HG02943 (cell line): ENCODE results near the gene MYL11.
"Not testable (repeated sequence)": the region's sequence is repeated elsewhere in the genome, so short reads cannot be mapped to it uniquely, and the experiment has no call there.

Experiments used
- ATAC-seq: cut with Tn5 transposase; IDR thresholded peaks from one replicate; pipeline ENCODE4 v1.9.1; 2021; ENCODE audit warnings: mild to moderate bottlenecking, low read depth, moderate library complexity; ENCODE audit not compliant: unreplicated experiment

MYL11 gene

DNA sequence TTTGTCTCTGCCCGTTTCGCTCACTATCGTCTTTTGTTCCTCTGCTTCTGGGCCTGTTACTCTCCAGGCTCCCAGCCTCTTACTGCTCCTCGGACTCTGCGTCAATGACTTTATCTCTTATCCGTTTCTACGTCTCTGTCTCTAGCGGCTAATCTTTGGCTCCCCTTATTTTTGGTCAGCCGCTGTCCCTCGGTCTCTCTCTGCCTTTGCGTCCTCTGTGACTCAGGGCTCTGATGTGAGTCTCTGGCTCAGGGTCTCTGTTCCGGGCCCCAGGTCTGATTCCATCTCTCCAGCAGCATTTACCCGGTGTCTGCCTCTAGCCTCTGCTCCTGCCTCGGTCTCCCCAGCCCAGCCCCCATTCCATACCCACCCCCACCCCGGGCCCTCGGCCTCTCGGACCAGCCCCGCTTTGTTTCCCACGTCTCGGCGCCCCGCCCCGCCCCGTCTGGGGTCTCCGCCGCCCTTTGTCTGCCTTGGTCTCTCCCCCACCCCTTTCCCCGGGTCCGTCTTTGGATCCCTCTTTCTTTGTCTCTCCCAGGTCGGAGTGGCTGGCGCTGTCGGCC is 20.1 kb downstream of the MYL11 start:
- no peak for ATAC-seq

GRCh38 chr16:30395155-30395991 is 20.8 kb downstream of the MYL11 start, which contains the start of gene ZNF48:
Gene ZNF48, plus strand, starts transcription at chr16:30395420. Its CDS starts 375 bp downstream, at chr16:30395795.
- no peak for ATAC-seq

GRCh38 chr16:30395992-30396585 is 21.5 kb downstream of the MYL11 start:
- ATAC-seq: no peak

GRCh38 chr16:30396627-30397026 is 22.0 kb downstream of the MYL11 start:
- not testable (repeated sequence) for ATAC-seq

- no peak for ATAC-seq
These were observed 22.5 kb downstream of the MYL11 start for GRCh38 chr16:30397056-30397455.

- ATAC-seq: no peak
These were observed 23.4 kb downstream of the MYL11 start for GRCh38 chr16:30397776-30398660.

DNA sequence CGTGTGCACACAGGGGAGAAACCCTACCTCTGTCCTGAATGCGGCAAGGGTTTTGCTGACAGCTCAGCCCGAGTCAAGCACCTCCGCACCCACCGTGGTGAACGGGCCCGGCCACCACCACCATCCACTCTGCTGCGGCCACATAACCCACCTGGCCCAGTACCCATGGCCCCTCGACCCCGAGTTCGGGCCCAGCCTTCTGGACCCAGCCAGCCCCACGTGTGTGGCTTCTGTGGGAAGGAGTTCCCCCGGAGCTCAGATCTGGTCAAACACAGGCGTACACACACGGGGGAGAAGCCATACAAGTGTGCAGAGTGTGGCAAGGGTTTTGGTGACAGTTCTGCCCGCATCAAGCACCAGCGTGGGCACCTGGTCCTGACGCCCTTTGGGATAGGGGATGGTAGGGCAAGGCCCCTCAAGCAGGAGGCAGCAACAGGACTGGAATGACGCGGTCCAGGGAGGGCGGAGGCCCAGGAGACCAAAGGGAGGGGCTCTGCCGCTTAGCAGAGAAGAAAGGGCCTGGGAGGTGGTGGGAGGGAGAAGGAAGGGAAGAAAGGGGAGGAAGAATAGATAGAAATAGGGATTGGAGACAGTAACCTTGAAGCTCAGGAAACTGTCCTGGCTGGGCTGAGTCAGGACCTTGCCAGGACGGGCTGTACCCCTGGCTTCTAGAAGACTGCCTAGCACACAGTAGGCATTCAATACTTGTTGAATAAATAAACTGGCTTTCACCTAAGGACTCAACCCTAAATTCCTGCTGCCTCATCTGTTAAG is 24.2 kb downstream of the MYL11 start:
- ATAC-seq: no peak

DNA sequence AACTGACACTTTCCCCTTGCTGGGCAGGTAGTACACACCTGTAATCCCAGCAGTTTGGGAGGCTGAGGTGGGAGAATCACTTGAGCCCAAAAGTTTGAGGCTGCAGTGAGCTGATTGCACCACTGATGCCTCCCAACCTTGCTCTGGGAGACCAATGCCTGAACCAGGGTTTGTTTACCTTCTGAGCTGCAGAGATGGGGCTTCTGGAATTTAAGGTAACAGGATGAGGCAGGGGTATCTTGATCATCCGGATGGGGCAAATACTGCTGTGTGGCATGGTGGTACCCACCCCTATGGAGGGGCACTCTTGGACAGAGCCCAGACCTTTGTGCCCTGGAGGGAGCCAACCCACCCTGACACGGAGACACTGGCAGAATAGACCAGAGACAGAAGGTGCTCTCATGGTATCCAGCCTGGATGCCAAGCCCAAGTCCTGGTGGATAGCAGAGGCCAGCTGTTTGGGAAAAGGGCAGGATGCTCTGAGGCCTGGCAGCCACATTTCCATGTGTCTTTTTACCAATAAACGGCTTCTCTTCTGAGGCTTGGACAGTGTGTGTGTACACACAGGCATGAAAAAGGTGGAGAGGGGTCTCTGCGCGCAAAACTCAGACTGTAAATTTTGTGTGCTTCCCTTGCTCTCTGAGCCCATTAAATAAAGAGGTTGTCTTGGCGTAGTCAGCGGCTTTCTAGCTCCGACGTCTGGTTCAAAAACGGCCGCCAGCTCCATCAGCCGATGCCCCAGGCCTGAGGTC is 25.0 kb downstream of the MYL11 start:
- no peak for ATAC-seq

- ATAC-seq: no peak
These were observed 27.3 kb downstream of the MYL11 start for GRCh38 chr16:30401768-30402425.

GRCh38 chr16:30406795-30407101 is 32.1 kb downstream of the MYL11 start:
- ATAC-seq: no peak

GRCh38 chr16:30407102-30407803 is 32.7 kb downstream of the MYL11 start, which contains the start of gene ZNF771:
Gene ZNF771, plus strand, starts transcription at chr16:30407606. Its CDS starts 448 bp downstream, at chr16:30408054.
- ATAC-seq: peak; percentile 60

DNA sequence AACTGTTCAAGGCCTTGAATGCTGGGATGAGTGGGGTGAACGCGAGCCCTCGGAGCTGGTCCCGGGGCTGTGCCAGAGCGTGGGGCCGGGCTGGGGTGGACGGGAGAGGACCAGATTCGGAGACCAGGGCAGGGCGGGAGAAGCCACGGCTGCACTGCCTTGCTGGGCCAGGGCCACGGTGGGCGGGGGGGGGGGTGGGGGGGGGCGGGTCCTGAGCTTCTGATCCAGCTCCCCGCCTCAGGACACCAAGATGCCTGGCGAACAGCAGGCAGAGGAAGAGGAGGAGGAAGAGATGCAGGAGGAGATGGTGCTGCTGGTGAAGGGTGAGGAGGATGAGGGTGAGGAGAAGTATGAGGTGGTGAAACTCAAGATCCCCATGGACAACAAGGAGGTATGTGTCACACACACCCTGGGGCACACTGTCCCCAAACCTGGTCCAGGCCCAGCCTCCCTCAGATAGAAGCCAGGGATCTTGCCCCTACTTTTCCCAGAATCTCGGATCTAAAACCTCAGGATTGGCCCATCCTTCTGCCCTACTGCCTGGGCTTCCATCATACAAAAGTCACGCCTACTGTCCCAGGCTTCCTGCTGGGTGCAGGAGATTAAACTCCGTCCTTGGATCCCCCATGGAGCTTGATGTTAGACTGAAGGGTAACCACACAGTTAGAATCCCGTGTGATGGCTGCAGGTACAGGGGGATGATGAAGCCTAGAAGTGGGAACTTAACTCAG is 33.4 kb downstream of the MYL11 start:
- ATAC-seq: no peak

- no peak for ATAC-seq
These were observed 34.8 kb downstream of the MYL11 start for GRCh38 chr16:30409125-30410060.

- no peak for ATAC-seq
These were observed 38.7 kb downstream of the MYL11 start for GRCh38 chr16:30413112-30413806.

GRCh38 chr16:30414159-30414558 is 39.6 kb downstream of the MYL11 start:
- no peak for ATAC-seq
